Progenitor cell of endocrine pancreas (in vitro differentiated cells): Measurements from ENCODE around the gene LMO7. TPM values are rescaled to one million over a fixed set of nuclear protein-coding genes. Genes with fewer than 3 reads are reported as not detected.

Experiments used
- DNase-seq: peaks from one replicate; pipeline ENCODE4 v3.0.0; 2021; ENCODE audit warnings: low spot score; ENCODE audit not compliant: unreplicated experiment
- H3K27ac Mint-ChIP-seq: 2 replicates; pipeline ENCODE4 v1.8.0; 2021; ENCODE audit warnings: mild to moderate bottlenecking, moderate library complexity, mixed read lengths
- H3K27me3 Mint-ChIP-seq: 2 replicates; pipeline ENCODE4 v1.8.0; 2021; ENCODE audit warnings: mixed read lengths
- H3K36me3 Mint-ChIP-seq: 2 replicates; pipeline ENCODE4 v1.8.0; 2022; ENCODE audit warnings: mixed read lengths; ENCODE audit not compliant: insufficient read depth
- H3K4me1 Mint-ChIP-seq: 2 replicates; pipeline ENCODE4 v1.8.0; 2021; ENCODE audit warnings: low read depth, mixed read lengths
- H3K4me3 Mint-ChIP-seq: 2 replicates; pipeline ENCODE4 v1.8.0; 2021; ENCODE audit warnings: low read depth, mild to moderate bottlenecking, moderate library complexity, mixed read lengths
- H3K9me3 Mint-ChIP-seq: 2 replicates; pipeline ENCODE4 v1.8.0; 2021; ENCODE audit warnings: low read depth, mixed read lengths
- total RNA-seq: library from RNA; stranded (reverse); gene quantifications from 2 replicates; pipeline ENCODE4 v1.2.1, GENCODE V29; 2021
- TF ChIP-seq, protein P1 (sequence below): fragments of 200-600 bp; sonication (generic); IDR thresholded peaks from one replicate; pipeline ENCODE4 v1.5.0; 2021; ENCODE audit warnings: antibody characterized with exemption, mild to moderate bottlenecking; ENCODE audit not compliant: unreplicated experiment

Gene LMO7
- total RNA-seq, 1 donor from 2014 or later, result 15.0 TPM

DNA sequence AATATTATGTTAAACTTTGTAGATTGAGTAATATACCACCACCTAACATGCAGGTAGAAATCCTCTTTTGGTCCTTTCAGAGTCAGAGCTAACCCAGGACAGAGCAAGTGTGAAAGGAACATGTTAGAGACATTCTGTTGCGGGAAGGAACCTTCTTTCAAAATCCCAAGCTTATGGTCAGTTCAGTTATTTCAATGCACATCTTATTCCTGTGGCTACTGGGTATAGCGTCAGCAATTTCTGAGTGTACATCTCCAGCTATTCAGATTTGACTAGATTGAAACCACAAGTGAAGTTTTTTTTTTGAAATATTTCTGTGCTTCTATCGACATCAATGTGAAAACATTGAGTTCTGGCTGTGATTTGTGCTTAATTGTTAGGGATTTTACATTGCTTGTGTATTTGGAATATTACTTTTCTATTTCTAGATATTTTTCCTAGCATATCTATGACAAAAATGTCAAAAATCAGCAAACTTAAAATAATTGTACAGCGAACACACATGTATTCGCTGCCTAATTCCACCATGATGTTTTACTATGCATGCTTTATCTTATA is 165.3 kb downstream of the LMO7 start:
- DNase-seq, result no peak
- H3K4me3 Mint-ChIP-seq, result no peak overlapping the region
- H3K4me1 Mint-ChIP-seq, result peaks cover 22% of the 10 kb centered on the region
- H3K36me3 Mint-ChIP-seq, result peaks cover under 1% of the 10 kb centered on the region
- H3K27ac Mint-ChIP-seq, result no peak overlapping the region
- TF ChIP-seq, protein P1, sequence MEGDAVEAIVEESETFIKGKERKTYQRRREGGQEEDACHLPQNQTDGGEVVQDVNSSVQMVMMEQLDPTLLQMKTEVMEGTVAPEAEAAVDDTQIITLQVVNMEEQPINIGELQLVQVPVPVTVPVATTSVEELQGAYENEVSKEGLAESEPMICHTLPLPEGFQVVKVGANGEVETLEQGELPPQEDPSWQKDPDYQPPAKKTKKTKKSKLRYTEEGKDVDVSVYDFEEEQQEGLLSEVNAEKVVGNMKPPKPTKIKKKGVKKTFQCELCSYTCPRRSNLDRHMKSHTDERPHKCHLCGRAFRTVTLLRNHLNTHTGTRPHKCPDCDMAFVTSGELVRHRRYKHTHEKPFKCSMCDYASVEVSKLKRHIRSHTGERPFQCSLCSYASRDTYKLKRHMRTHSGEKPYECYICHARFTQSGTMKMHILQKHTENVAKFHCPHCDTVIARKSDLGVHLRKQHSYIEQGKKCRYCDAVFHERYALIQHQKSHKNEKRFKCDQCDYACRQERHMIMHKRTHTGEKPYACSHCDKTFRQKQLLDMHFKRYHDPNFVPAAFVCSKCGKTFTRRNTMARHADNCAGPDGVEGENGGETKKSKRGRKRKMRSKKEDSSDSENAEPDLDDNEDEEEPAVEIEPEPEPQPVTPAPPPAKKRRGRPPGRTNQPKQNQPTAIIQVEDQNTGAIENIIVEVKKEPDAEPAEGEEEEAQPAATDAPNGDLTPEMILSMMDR, result no peak
- no peaks in the 10 kb centered on the region for H3K9me3 Mint-ChIP-seq
- no peaks in the 10 kb centered on the region for H3K27me3 Mint-ChIP-seq

DNA sequence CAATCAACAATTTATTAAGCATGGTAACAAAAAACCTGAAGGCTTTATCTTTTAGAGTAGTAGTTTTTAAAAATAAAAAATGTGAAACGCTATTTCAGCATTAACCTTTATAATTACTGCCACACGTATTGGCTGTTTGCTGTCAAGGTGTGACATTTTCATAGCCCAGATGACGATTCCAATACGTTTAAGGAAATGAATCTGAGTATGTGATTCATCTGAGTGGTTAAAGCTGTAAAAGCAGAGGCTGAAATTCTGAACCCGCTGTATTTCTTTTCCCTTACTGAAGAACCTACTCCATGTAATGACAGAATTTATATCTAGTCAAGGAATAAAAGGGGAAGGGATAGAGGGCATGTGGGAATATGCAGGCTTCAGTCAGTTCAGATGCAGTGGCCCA is 166.0 kb downstream of the LMO7 start:
- Mint-ChIP-seq H3K9me3 (no peaks in the 10 kb centered on the region), H3K27ac (no peak overlapping the region), H3K4me1 (peaks cover 18% of the 10 kb centered on the region), H3K36me3 (no peaks in the 10 kb centered on the region), H3K4me3 (no peak overlapping the region), H3K27me3 (no peaks in the 10 kb centered on the region)
- DNase-seq, result no peak
- TF ChIP-seq, protein P1, result no peak

DNA sequence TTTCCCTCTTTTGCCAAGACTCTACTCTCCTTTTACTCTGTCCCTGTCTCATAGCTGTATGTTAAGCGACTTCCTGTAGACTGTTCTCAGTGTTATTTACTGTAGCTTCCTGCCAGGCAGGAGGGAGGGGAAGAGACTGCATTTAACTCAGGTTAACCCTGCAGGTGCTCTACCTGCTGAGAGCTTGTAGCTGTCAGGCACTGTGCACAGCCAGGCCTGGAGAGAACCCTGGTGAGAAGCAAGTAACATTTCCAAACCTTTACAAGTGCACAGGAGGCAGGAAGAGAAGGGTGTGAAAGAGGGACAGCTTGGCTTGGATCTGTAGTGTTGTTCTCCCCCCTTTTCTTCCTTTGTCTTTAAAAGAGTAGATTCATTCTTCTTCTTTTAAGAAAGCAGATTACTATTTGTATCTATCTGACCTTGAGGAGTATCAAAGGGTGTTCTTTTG is 167.1 kb downstream of the LMO7 start:
- DNase-seq, result no peak
- no peak overlapping the region for H3K4me3 Mint-ChIP-seq
- H3K36me3 Mint-ChIP-seq, result no peaks in the 10 kb centered on the region

DNA sequence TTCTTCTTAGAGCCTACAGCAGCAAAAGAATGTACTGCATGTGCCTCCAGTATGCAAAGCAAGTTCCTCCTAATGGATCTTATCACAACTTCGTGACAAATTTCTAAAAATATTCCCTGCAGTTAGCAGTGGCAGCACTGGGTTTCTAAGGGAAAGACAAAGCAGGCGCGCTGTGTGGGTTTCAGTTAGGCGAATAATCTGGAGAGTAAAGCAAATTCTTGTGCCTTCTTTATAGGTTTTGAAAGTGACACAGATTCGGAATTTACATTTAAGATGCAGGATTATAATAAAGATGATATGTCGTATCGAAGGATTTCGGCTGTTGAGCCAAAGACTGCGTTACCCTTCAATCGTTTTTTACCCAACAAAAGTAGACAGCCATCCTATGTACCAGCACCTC is 167.9 kb downstream of the LMO7 start:
- Mint-ChIP-seq H3K36me3 (no peaks in the 10 kb centered on the region), H3K4me1 (peaks cover 16% of the 10 kb centered on the region), H3K9me3 (no peaks in the 10 kb centered on the region), H3K4me3 (no peak overlapping the region), H3K27ac (no peak overlapping the region), H3K27me3 (no peaks in the 10 kb centered on the region)
- TF ChIP-seq, protein P1, result no peak
- DNase-seq, result no peak

More for the DNA sequence above, 167.1 kb downstream of the LMO7 start:
- Mint-ChIP-seq H3K4me1 (peaks cover 18% of the 10 kb centered on the region), H3K27me3 (no peaks in the 10 kb centered on the region), H3K9me3 (no peaks in the 10 kb centered on the region), H3K27ac (peak overlapping the region; percentile 82)
- TF ChIP-seq, protein P1, result no peak

DNA sequence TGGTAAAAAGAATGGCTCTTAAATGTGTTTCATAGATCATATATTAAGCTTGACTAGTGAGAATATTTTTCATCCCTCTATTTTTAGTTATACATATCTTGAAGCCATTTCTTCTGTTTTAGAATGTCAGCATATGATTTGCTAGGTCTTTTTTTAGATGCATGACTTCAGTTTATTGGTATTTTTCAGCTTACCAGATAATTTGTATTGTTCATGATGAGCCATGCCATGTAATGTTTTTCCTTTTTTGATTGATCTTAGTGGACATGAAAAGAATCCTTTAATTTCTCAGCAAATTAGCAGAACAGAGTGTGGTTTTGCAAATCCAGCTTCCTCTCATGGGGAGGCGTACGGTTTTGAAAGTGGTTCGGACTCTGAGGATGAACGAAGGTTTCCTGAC is 168.5 kb downstream of the LMO7 start:
- H3K4me3 Mint-ChIP-seq, result no peak overlapping the region
- no peaks in the 10 kb centered on the region for H3K36me3 Mint-ChIP-seq
- TF ChIP-seq, protein P1, result no peak
- no peak overlapping the region for H3K27ac Mint-ChIP-seq
- DNase-seq, result no peak
- no peaks in the 10 kb centered on the region for H3K9me3 Mint-ChIP-seq
- peaks cover 16% of the 10 kb centered on the region for H3K4me1 Mint-ChIP-seq
- no peaks in the 10 kb centered on the region for H3K27me3 Mint-ChIP-seq
